ENCODE results near the gene RAB4B. TPM values are rescaled to one million over a fixed set of nuclear protein-coding genes. Genes with fewer than 3 reads are reported as not detected.

RAB4B gene
- total and polyA plus RNA-seq, 2 of the 13 experiments (the other 11 are each of a cell fraction or from before 2014, with no cell fraction given) = 3.3 to 5.4 TPM

GRCh38 chr19:40777937-40778705 is at the start of gene RAB4B (continued):
- TF ChIP-seq AFF4 (CRISPR knock-in tag; IDR thresholded peaks at IDR 0.05) = no peak
- TF ChIP-seq ZNF367 (CRISPR knock-in tag; IDR thresholded peaks at IDR 0.05; ENCODE audit: borderline replicate concordance) = no peak
- TF ChIP-seq XBP1 (CRISPR knock-in tag; IDR thresholded peaks at IDR 0.05) = no peak
- no peak for TF ChIP-seq ZNF484 (CRISPR knock-in tag; IDR thresholded peaks at IDR 0.05; ENCODE audit: borderline replicate concordance, low read depth)
- no peak for TF ChIP-seq SALL1 (CRISPR knock-in tag; IDR thresholded peaks at IDR 0.05)
- no peak for TF ChIP-seq SRSF9 (IDR thresholded peaks at IDR 0.05; ENCODE audit: borderline replicate concordance, insufficient read depth, low read depth, low read length, poor library complexity, severe bottlenecking)
- TF ChIP-seq AGO1 (IDR thresholded peaks at IDR 0.05; ENCODE audit: low read depth, low read length, poor library complexity, severe bottlenecking) = no peak
- peak; percentile 80 for TF ChIP-seq HNRNPK (IDR thresholded peaks at IDR 0.05; ENCODE audit: low read depth, low read length, poor library complexity, severe bottlenecking)
- TF ChIP-seq MXD3 (CRISPR knock-in tag; IDR thresholded peaks at IDR 0.05) = peak; percentile 16; the same call in 1 of the 2 replicates
- no peak for TF ChIP-seq ATF6 (CRISPR knock-in tag; conservative IDR thresholded peaks at IDR 0.05)
- TF ChIP-seq DRAP1 (CRISPR knock-in tag; IDR thresholded peaks at IDR 0.05) = peak; percentile 47
- 0 out of 2 replicates have a peak, but pooled peaks have one; percentile 45 for TF ChIP-seq ZNF510 (CRISPR knock-in tag; IDR thresholded peaks at IDR 0.05; ENCODE audit: low read depth)
- no peak for TF ChIP-seq LBX2 (CRISPR knock-in tag; IDR thresholded peaks at IDR 0.05; ENCODE audit: borderline replicate concordance)
- 0 out of 2 replicates have a peak, but pooled peaks have one; percentile 27 for TF ChIP-seq TGIF2 (CRISPR knock-in tag; IDR thresholded peaks at IDR 0.05)
- TF ChIP-seq HOMEZ (CRISPR knock-in tag; IDR thresholded peaks at IDR 0.05; ENCODE audit: low read depth) = 0 out of 2 replicates have a peak, but pooled peaks have one; percentile 15
- TF ChIP-seq ZNF841 (CRISPR knock-in tag; IDR thresholded peaks at IDR 0.05; ENCODE audit: borderline replicate concordance) = no peak
- no peak for TF ChIP-seq ZNF530 (CRISPR knock-in tag; IDR thresholded peaks at IDR 0.05; ENCODE audit: low read depth)
- TF ChIP-seq BRD4 (CRISPR knock-in tag; IDR thresholded peaks at IDR 0.05) = no peak
